Right atrium auricular region (tissue), 2 donors: ENCODE data around the gene GTF2H1. TPM values are rescaled to one million over a fixed set of nuclear protein-coding genes. Genes with fewer than 3 reads are reported as not detected.

ENCODE experiments used
- DNase-seq: peaks from one replicate; pipeline ENCODE4 v3.0.0-alpha.2; 2019; ENCODE audit warnings: low spot score
- H3K27ac ChIP-seq, 2 donors: fragments of 200-600 bp; sonication (generic); 1 replicate in 1 of 2; 2 replicates in 1 of 2; pipeline ENCODE4 v1.5.1; 2016 to 2019
- H3K27me3 ChIP-seq, 2 donors: fragments of 200-600 bp; sonication (generic); one replicate each; pipeline versions ENCODE4 v1.5.1 to v1.6.0; 2017 to 2019
- H3K36me3 ChIP-seq: fragments of 200-600 bp; sonication (generic); one replicate; pipeline ENCODE4 v1.5.1; 2016
- H3K4me1 ChIP-seq, 2 donors: fragments of 200-600 bp; sonication (generic); one replicate each; pipeline versions ENCODE4 v1.5.1 to v1.6.0; 2017 to 2019
- H3K4me3 ChIP-seq, 2 donors: fragments of 200-600 bp; sonication (generic); 1 replicate in 1 of 2; 2 replicates in 1 of 2; pipeline ENCODE4 v1.5.1; 2017 to 2019; ENCODE audit warnings: mild to moderate bottlenecking in 1 of 2, moderate library complexity in 1 of 2
- H3K9me3 ChIP-seq, 2 donors: fragments of 200-600 bp; sonication (generic); one replicate each; pipeline ENCODE4 v1.5.1; 2019
- CTCF ChIP-seq, 2 donors: fragments of 200-600 bp; sonication (generic); IDR thresholded peaks; one replicate each; pipeline ENCODE4 v1.5.1; 2019; ENCODE audit warnings: antibody characterized with exemption in 2 of 2
- total RNA-seq, 2 donors: library from RNA; depleted of rRNA; stranded (reverse); fragments of >200 nt; gene quantifications; one replicate each; pipeline ENCODE4 v1.1.0, GENCODE V29; 2016

The GTF2H1 gene
- total RNA-seq, 2 donors from 2014 or later = 19.5 to 23.8 TPM

GRCh38 chr11:18361154-18361553 lies 38.8 kb downstream of the GTF2H1 start:
- DNase-seq = no peak
- H3K4me1 ChIP-seq = no peaks in the 10 kb centered on the region
- no peak overlapping the region for H3K4me3 ChIP-seq
- no peak for TF ChIP-seq CTCF (IDR thresholded peaks at IDR 0.05)
- H3K9me3 ChIP-seq = no peaks in the 10 kb centered on the region
- no peaks in the 10 kb centered on the region for H3K27me3 ChIP-seq
- H3K27ac ChIP-seq = no peak overlapping the region
- peaks cover 90% of the 10 kb centered on the region for H3K36me3 ChIP-seq

- Histone ChIP-seq H3K27me3 (no peaks in the 10 kb centered on the region), H3K4me1 (no peaks in the 10 kb centered on the region), H3K27ac (no peak overlapping the region), H3K9me3 (no peaks in the 10 kb centered on the region), H3K4me3 (no peak overlapping the region), H3K36me3 (peaks cover 77% of the 10 kb centered on the region)
- no peak for TF ChIP-seq CTCF (IDR thresholded peaks at IDR 0.05)
- no peak for DNase-seq
Measured at GRCh38 chr11:18364495-18365073, 42.2 kb downstream of the GTF2H1 start.

- no peaks in the 10 kb centered on the region for H3K9me3 ChIP-seq
- H3K36me3 ChIP-seq = peaks cover 66% of the 10 kb centered on the region
- H3K27ac ChIP-seq = no peak overlapping the region
- H3K4me1 ChIP-seq = no peaks in the 10 kb centered on the region
- H3K27me3 ChIP-seq = no peaks in the 10 kb centered on the region
- TF ChIP-seq CTCF (IDR thresholded peaks at IDR 0.05) = no peak
- H3K4me3 ChIP-seq = no peak overlapping the region
- no peak for DNase-seq
Measured at GRCh38 chr11:18365741-18366140, 43.4 kb downstream of the GTF2H1 start.

- no peaks in the 10 kb centered on the region for H3K9me3 ChIP-seq
- H3K27me3 ChIP-seq = no peaks in the 10 kb centered on the region
Measured at GRCh38 chr11:18366286-18366685, 43.9 kb downstream of the GTF2H1 start.

GRCh38 chr11:18367431-18367830 lies 45.1 kb downstream of the GTF2H1 start:
- no peak overlapping the region for H3K4me3 ChIP-seq
- no peak for TF ChIP-seq CTCF (IDR thresholded peaks at IDR 0.05)
- no peaks in the 10 kb centered on the region for H3K27me3 ChIP-seq
- no peak for DNase-seq
- H3K9me3 ChIP-seq = no peaks in the 10 kb centered on the region
- no peak overlapping the region for H3K27ac ChIP-seq
- peaks cover 49% of the 10 kb centered on the region for H3K36me3 ChIP-seq
- H3K4me1 ChIP-seq = no peaks in the 10 kb centered on the region

More at GRCh38 chr11:18366286-18366685, 43.9 kb downstream of the GTF2H1 start:
- no peak overlapping the region for H3K4me3 ChIP-seq
- peaks cover 60% of the 10 kb centered on the region for H3K36me3 ChIP-seq
- TF ChIP-seq CTCF (IDR thresholded peaks at IDR 0.05) = no peak
- no peaks in the 10 kb centered on the region for H3K4me1 ChIP-seq
- no peak overlapping the region for H3K27ac ChIP-seq
- no peak for DNase-seq

GRCh38 chr11:18368221-18368620 lies 45.9 kb downstream of the GTF2H1 start:
- no peak overlapping the region for H3K27ac ChIP-seq
- DNase-seq = no peak
- no peaks in the 10 kb centered on the region for H3K4me1 ChIP-seq
- H3K36me3 ChIP-seq = peaks cover 44% of the 10 kb centered on the region
- H3K27me3 ChIP-seq = no peaks in the 10 kb centered on the region
- no peak for TF ChIP-seq CTCF (IDR thresholded peaks at IDR 0.05)
- H3K4me3 ChIP-seq = no peak overlapping the region
- no peaks in the 10 kb centered on the region for H3K9me3 ChIP-seq
